Sciatic nerve (tissue), 2 donors: Measurements from ENCODE around the gene ADCY2. TPM values are rescaled to one million over a fixed set of nuclear protein-coding genes. Genes with fewer than 3 reads are reported as not detected.

Experiments used
- ATAC-seq: fragments of 200-7000 bp; cut with Tn5 transposase; one replicate; pipeline ENCODE4 v1.9.1; 2020; ENCODE audit warnings: mild to moderate bottlenecking, moderate library complexity
- DNase-seq: peaks from one replicate; pipeline ENCODE4 v3.0.0-alpha.2; 2020; ENCODE audit warnings: low spot score
- intact Hi-C: fragments of 100-400 bp; cut with DNase I; formaldehyde crosslinking; loops from one replicate; pipeline ENCODE4 v1.14.2; 2022
- total RNA-seq: library from RNA; stranded (reverse); fragmentation: NEBNext Ultra II Directional; extraction: Animal tissue kit (Norgen Biotek cat#: 25700); gene quantifications from one replicate; pipeline ENCODE4 v1.2.1, GENCODE V29; 2021
- donor health status: DM: no; HTN: no; CAD: no.
- donor health status: DM: no; HTN: no; CAD: no.

ADCY2 gene
- total RNA-seq, 1 donor from 2014 or later: 10.0 TPM

DNA sequence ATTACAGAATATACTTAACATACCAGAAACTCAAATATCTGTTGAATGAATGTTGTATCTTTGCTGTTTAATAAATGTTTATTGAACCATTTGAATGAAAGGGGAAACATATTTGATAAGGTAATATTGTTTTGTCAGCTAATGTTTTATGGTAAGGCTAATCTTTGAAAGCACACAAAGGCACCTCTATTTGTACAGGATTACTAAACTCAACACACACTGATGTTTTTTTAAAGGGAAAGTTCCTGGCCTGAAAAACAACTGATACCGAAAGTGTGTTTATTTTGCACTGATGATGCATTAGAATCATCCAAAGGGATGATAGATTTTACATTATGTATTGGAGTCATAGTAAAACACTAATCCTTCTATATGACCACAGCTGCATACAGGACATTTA lies 82.5 kb downstream of the ADCY2 start:
- ATAC-seq: no peak
- DNase-seq: no peak
- intact Hi-C loops: no loop called here

- DNase-seq (no peak), ATAC-seq (no peak)
- intact Hi-C loops: no loop called here
Observed at GRCh38 chr5:7488734-7489133, 92.8 kb downstream of the ADCY2 start.

- ATAC-seq: no peak
- no peak for DNase-seq
- intact Hi-C loops: loop anchor here (2.0 kb wide), 1 partner anchor 48 kb away; no protein-coding TSS in a partner anchor
Observed at GRCh38 chr5:7492371-7492770, 96.4 kb downstream of the ADCY2 start.

DNA sequence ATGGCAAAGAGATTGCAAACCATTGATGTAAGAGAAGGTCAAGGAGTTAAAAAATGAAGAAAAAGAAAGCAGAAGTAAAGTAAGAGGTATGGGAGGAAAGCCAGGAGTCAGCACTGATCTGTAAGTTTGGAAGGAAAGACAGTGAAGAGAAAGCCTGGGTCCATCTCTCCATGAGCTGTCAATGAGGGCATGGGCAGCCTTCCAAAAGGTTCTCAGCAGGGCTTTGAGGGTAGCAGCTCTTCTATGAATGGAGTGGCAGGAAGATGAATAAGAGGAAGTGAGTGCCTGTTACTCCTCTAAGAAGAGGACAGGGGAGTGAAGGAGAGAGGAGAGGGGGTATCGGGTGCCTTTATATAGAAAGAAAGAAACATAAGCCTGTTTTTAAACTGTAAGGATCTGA lies 97.1 kb downstream of the ADCY2 start:
- intact Hi-C loops: loop anchor here (2.0 kb wide), 1 partner anchor 48 kb away; no protein-coding TSS in a partner anchor
- no peak for ATAC-seq
- DNase-seq: no peak

GRCh38 chr5:7493622-7494021 lies 97.7 kb downstream of the ADCY2 start:
- DNase-seq (no peak), ATAC-seq (no peak)
- intact Hi-C loops: loop anchor here (2.0 kb wide), 1 partner anchor 47 kb away; no protein-coding TSS in a partner anchor

DNA sequence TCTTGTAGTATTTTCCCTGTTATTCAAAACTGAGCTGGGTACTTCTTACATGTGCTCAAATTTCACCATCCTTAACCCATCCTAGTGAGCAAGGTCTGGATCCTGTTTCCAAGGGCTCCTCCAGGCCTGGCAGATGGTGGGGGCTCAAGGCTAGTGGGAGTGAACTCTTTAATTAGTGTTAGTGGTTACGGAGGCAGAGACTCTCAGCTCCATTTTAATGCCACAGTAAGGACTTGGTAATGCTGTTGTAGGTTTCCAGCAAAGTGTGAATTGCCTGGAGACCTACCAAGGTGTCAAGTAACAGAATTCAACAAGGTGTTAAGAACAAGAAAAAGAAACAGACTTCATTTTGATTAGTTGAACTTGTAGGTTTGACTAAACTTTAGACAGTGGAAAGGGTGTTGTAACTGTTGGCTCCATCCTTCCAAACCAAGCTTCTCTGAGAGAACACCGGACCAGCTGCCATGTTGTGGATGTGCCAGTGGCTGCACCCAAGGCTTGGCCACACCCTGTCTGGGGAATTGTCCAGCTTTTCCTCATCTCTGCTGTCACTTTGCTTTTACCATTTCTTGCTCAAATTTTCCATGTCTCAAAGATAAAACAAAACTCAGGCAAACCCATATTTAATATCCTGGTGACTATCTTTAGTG lies 98.7 kb downstream of the ADCY2 start:
- ATAC-seq (peak; percentile 52), DNase-seq (no peak)
- intact Hi-C loops: no loop called here

DNA sequence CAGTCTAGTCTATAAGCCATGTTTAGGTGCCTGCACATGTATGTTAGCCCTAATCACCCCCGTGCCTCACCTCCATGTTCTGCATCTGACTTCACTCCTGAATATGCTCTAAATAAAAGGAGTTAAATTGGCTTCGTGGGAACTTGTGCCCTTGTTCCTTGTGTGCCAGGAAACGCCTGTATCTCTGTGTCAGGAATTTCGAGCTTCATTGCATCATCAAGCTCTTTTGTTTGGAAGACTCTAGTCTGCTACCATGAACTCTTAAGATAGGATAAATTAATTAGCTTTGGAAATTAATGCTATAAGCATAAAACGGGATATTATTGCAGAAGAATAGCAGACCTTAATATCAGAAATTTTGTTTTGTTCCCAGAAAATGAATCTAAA lies 99.2 kb downstream of the ADCY2 start:
- ATAC-seq (no peak), DNase-seq (no peak)
- intact Hi-C loops: no loop called here

DNA sequence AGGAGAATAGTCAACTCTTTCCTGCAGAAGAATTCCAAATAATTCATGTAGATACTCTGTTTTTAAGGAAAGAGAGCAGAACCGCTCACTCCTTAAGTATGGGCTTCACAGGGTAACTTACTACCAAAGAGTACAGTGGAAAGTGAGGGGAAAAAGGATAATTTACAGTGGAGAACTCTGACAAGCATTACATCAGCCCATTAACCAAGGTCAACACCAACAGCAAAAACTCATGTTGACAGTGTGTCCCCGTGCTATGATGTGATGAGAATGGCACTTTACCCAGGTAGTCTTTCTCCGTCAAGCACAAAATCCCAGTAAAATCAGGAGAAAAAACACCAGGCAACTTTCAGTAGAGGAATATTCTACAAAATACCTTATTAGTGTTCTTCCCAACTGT lies 104.3 kb downstream of the ADCY2 start:
- ATAC-seq (no peak), DNase-seq (no peak)
- intact Hi-C loops: no loop called here

DNA sequence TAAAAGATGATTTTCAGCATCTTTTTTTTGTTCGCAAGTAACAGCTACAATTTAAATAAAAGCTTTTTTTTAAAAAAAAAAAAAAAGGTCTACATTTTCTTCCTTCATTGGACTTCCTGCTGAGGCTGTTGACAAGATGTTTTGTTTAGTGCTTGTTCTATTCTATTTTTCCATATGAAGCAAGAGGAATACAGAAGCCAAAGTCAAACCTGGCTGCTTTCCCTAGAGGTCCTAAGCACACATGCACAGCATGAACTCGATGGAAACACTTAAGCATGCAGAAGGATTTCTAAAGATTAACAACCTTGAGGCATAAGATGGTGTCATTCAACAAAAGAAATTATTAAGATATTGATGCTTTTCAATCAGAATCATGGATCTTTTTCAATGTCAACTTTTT lies 105.1 kb downstream of the ADCY2 start:
- intact Hi-C loops: no loop called here
- no peak for ATAC-seq
- DNase-seq: no peak

DNA sequence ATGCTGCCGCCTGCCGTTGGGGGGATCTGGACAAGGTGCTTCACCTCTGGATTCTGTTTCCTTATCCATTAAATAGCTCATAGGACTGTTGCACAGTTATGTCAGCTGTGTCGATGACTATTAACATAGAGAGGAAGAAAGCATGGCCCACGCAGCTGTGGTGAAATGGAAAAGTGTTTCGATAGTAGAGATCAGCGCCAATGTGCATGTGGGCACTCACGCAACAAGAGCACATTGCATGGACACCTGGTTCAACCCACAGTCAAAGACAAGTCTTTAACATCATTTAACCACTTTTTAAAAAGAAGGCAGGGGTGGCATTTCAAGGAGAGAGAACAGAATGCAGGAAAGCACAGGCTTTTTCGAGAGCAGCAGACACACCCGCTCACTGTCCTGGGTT lies 107.6 kb downstream of the ADCY2 start:
- intact Hi-C loops: no loop called here
- no peak for DNase-seq
- ATAC-seq: no peak

DNA sequence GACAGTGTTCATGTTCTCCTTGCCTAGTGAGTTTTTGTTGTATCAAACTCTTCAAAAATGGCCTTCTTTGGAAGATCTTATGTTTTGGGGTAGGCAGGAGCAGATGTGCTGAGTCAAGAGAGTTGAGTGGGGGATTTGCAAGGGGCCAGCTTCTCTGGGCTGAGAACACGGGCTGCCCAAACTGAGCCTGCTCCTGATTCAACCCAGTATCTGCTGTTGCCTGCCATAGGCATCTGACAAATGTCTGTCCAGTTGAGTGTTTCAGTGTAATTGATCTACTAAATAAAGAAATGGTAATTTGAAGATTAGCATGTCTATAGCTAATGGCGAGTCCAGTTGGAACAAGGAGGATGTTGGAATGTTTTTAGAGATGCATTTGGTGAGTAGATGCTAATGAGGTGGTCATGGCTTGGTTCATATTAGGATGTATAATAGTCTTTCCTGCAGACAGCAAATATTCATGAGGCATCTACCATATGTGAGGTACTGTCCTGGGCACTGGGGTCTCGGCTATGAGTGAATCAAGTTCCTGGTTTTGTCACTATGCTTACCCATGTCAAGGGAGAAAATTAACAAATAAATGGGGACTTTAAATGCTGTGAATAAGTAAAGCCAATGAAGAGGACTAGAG lies 119.5 kb downstream of the ADCY2 start:
- intact Hi-C loops: no loop called here
- DNase-seq: no peak
- no peak for ATAC-seq

DNA sequence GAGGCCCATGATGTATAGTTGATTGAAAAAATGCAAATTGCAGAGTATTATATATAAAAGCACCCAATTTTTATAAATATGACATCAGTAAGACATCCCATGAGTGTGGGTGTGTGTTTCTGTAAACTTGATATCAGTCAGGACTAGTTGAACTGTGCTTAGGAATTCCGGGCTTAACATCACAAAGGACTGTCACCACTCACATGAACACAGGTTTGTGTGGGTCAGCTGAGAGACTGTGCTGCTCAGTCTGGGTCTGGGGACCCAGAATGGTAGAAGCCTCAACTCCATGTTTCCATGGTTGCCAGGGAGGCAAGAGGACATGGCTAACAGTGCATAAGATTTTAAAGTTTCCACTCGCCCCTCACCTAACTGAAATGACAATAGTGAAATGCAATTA lies 120.3 kb downstream of the ADCY2 start:
- ATAC-seq (no peak), DNase-seq (no peak)
- intact Hi-C loops: no loop called here

- intact Hi-C loops: no loop called here
- no peak for DNase-seq
Observed at GRCh38 chr5:7517006-7517405, 121.1 kb downstream of the ADCY2 start.

DNA sequence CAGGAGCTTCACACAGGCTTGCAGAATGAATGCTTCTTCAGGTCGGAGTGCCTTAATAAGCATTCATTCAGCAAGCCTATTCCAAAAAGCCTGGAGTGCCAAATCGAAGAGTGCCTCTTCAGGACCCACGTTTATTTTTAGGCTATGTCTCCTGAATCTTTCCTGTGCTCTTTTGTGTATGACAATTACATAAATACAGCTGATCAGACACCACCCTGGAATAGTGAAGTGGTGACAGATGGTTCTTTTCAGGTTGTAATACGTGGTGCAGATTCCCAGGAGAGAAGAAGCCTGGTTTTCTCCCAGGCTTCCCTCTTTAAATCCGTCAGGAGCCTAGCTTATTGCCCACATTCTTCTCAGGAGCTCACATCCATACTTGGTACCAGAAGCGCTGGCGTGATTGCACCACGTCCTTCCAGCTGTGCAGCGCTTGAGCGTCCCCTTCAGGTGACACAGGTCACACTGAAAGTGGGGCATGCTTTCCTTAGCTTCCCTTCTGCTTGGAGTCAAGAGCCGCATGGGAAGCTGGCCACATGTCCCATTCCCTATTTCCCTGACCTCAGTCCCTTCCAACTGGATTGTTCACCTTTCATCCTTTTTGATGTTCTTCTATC lies 123.1 kb downstream of the ADCY2 start:
- DNase-seq: no peak
- intact Hi-C loops: no loop called here
- no peak for ATAC-seq

More at GRCh38 chr5:7517006-7517405, 121.1 kb downstream of the ADCY2 start:
- no peak for ATAC-seq

GRCh38 chr5:7519564-7519963 lies 123.6 kb downstream of the ADCY2 start:
- ATAC-seq (no peak), DNase-seq (no peak)
- intact Hi-C loops: no loop called here

GRCh38 chr5:7529880-7530279 lies 133.9 kb downstream of the ADCY2 start:
- intact Hi-C loops: no loop called here
- ATAC-seq (no peak), DNase-seq (no peak)

GRCh38 chr5:7533941-7534340 lies 138.0 kb downstream of the ADCY2 start:
- ATAC-seq: no peak
- intact Hi-C loops: no loop called here
- DNase-seq: no peak

DNA sequence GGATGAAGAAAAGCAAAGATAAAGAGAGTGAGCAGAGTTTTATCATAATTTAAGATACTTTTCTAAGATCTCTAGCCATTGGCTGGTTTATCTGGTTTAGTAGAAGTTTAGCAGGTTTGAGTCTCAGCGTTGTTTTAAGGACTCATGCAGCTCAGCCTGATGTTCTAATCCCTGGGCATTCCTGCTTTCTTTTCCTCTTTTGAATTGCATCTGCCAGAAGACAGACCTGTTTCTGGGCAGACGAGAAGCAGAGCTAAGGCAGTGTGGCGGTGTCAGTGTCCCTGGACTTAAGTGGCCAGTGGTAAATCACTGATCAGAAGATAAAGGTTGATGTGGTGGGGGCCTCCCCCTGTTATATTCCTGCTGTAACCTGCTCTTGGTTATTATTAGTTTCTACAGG lies 138.6 kb downstream of the ADCY2 start:
- ATAC-seq (no peak), DNase-seq (no peak)
- intact Hi-C loops: no loop called here

DNA sequence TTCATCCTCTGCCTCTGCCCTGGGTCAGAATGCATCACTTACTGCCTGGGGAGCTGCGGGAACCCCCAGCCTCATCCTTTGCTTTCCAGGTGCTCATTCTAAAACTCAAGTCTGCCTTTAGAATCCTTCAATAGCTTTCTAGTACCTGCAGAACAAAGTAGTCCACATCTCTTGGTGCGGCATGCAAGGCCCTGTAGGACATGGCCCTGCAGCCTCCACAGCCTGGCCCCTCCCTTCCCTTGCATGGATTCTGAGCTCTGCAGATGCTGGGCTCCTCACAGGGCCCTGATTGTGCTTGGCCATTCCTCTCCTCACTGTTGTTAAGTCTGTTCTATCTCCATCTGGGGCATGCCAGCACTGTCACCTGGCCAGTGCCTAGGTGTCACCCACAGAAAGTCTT lies 141.6 kb downstream of the ADCY2 start:
- intact Hi-C loops: no loop called here
- no peak for ATAC-seq

GRCh38 chr5:7539571-7539970 lies 143.6 kb downstream of the ADCY2 start:
- no peak for ATAC-seq
- intact Hi-C loops: no loop called here
- no peak for DNase-seq

More for the DNA sequence above, 141.6 kb downstream of the ADCY2 start:
- DNase-seq: no peak
